ENCODE measurements around the gene MADCAM1. TPM values are rescaled to one million over a fixed set of nuclear protein-coding genes. Genes with fewer than 3 reads are reported as not detected.

The MADCAM1 gene
- total RNA-seq (1.9 and 2.5 TPM in 2 replicates), polyA plus RNA-seq (0.56 and 0.70 TPM in 2 replicates), polyA minus RNA-seq (0.14 and 0.34 TPM in 2 replicates)
- 0.35 TPM for total RNA-seq (2013)

- peak within 1 kb of the TSS; percentile 50 for H3K4me2 ChIP-seq (replicated peaks; ENCODE audit: low read depth, low read length, poor library complexity, severe bottlenecking)
- no peaks in the 10 kb centered on the region for H3K79me2 ChIP-seq (ENCODE audit: control insufficient read depth, insufficient read depth, low read length)
- H3K27me3 Mint-ChIP-seq = peaks cover 12% of the 10 kb centered on the region
- WGBS (ENCODE audit: insufficient coverage) = 21% methylated on average over 30 of the region's 33 CpGs
- no peak within 1 kb of the TSS for H2AFZ ChIP-seq (ENCODE audit: insufficient read depth, low read depth, low read length, poor library complexity, severe bottlenecking)
- peaks cover 16 to 18% of the 10 kb centered on the region in 2 donors for H3K4me1 ChIP-seq (ENCODE audit: control insufficient read depth in 2 of 2, insufficient read depth in 2 of 2, low read length in 2 of 2)
- H4K20me1 ChIP-seq (ENCODE audit: control insufficient read depth, insufficient read depth, low read length, poor library complexity, severe bottlenecking) = no peaks in the 10 kb centered on the region
- ChIA-PET CTCF (interaction anchor here (1.3 kb wide), 1 partner anchor 10 kb away, joined by 5 read pairs; no protein-coding TSS in a partner anchor), POLR2A (interaction anchor here (0.9 kb wide), 1 partner anchor 10 kb away, joined by 3 read pairs; no protein-coding TSS in a partner anchor)
- no peaks in the 10 kb centered on the region for H3K9me3 Mint-ChIP-seq (ENCODE audit: insufficient read depth)
- H3K36me3 ChIP-seq (replicated peaks in 1 of 2; ENCODE audit: control extremely low read depth in 1 of 2, control insufficient read depth in 1 of 2, extremely low read depth in 1 of 2, insufficient read depth in 2 of 2, low read length in 1 of 2) = no peaks in the 10 kb centered on the region
- no peak within 1 kb of the TSS for H3K9ac ChIP-seq (ENCODE audit: low read length)
- peaks cover 0 to 46% (median 14%) of the 10 kb centered on the region in 4 experiments for H3K27me3 ChIP-seq (replicated peaks in 1 of 4; ENCODE audit: control extremely low read depth in 1 of 4, control insufficient read depth in 3 of 4, insufficient read depth in 4 of 4, low read length in 3 of 4)
- TF ChIP-seq EZH2 (IDR thresholded peaks at IDR 0.05; ENCODE audit: borderline replicate concordance, insufficient read depth, low read depth, low read length, poor library complexity, severe bottlenecking) = no peak
- TF ChIP-seq CTCF (IDR thresholded peaks at IDR 0.05) = no peak
- intact Hi-C loops (cut with micrococcal nuclease) = no loop called here
- H3K9me3 ChIP-seq (ENCODE audit: control extremely low read depth in 1 of 3, control insufficient read depth in 2 of 3, insufficient read depth in 1 of 3, low read length in 2 of 3) = peaks cover 0 to 32% (median 0%) of the 10 kb centered on the region in 3 donors
- H3K27ac ChIP-seq (ENCODE audit: low read length in 2 of 2) = no peak within 1 kb of the TSS
- H3K4me1 Mint-ChIP-seq = peaks cover 4% of the 10 kb centered on the region
- H3K4me3 ChIP-seq (ENCODE audit: control extremely low read depth in 1 of 5, extremely low read depth in 1 of 5, insufficient read depth in 1 of 5, low read depth in 2 of 5, low read length in 4 of 5) = no peak within 1 kb of the TSS
- no peak for ATAC-seq (ENCODE audit: low read depth)
- H3K27ac Mint-ChIP-seq = no peak within 1 kb of the TSS
- H3K4me3 Mint-ChIP-seq = no peak within 1 kb of the TSS
- DNase-seq = no peak
Observed at GRCh38 chr19:496112-496665, at the start of gene MADCAM1. Gene MADCAM1 (plus strand): TSS chr19:496486. CDS start chr19:496500, 14 bp downstream.

GRCh38 chr19:447064-447426 lies 49.2 kb upstream of the MADCAM1 start:
- CTCF ChIA-PET = no interaction called here
- Histone ChIP-seq H3K4me3 (ENCODE audit: control extremely low read depth in 1 of 5, extremely low read depth in 1 of 5, insufficient read depth in 1 of 5, low read depth in 2 of 5, low read length in 4 of 5) (no peak overlapping the region), H3K4me1 (ENCODE audit: control insufficient read depth in 2 of 2, insufficient read depth in 2 of 2, low read length in 2 of 2) (no peaks in the 10 kb centered on the region), H3K79me2 (ENCODE audit: control insufficient read depth, insufficient read depth, low read length) (no peaks in the 10 kb centered on the region), H3K27ac (ENCODE audit: low read length in 2 of 2) (no peak overlapping the region), H2AFZ (ENCODE audit: insufficient read depth, low read depth, low read length, poor library complexity, severe bottlenecking) (no peak overlapping the region), H3K9me3 (ENCODE audit: control extremely low read depth in 1 of 3, control insufficient read depth in 2 of 3, insufficient read depth in 1 of 3, low read length in 2 of 3) (peaks cover 0 to 27% (median 0%) of the 10 kb centered on the region in 3 donors), H3K27me3 (replicated peaks in 1 of 4; ENCODE audit: control extremely low read depth in 1 of 4, control insufficient read depth in 3 of 4, insufficient read depth in 4 of 4, low read length in 3 of 4) (no peaks in the 10 kb centered on the region), H3K36me3 (replicated peaks in 1 of 2; ENCODE audit: control extremely low read depth in 1 of 2, control insufficient read depth in 1 of 2, extremely low read depth in 1 of 2, insufficient read depth in 2 of 2, low read length in 1 of 2) (no peaks in the 10 kb centered on the region), H3K9ac (ENCODE audit: low read length) (no peak overlapping the region), H3K4me2 (replicated peaks; ENCODE audit: low read depth, low read length, poor library complexity, severe bottlenecking) (no peak overlapping the region), H4K20me1 (ENCODE audit: control insufficient read depth, insufficient read depth, low read length, poor library complexity, severe bottlenecking) (no peaks in the 10 kb centered on the region)
- no peak for ATAC-seq (ENCODE audit: low read depth)
- 91% methylated on average over 24 of the region's 24 CpGs for WGBS (ENCODE audit: insufficient coverage)
- intact Hi-C loops (cut with micrococcal nuclease) = no loop called here
- Mint-ChIP-seq H3K27me3 (no peaks in the 10 kb centered on the region), H3K4me1 (no peaks in the 10 kb centered on the region), H3K9me3 (ENCODE audit: insufficient read depth) (no peaks in the 10 kb centered on the region), H3K27ac (no peak overlapping the region), H3K4me3 (no peak overlapping the region)
- DNase-seq = no peak
- TF ChIP-seq CTCF (IDR thresholded peaks at IDR 0.05) = no peak
- TF ChIP-seq EZH2 (IDR thresholded peaks at IDR 0.05; ENCODE audit: borderline replicate concordance, insufficient read depth, low read depth, low read length, poor library complexity, severe bottlenecking) = no peak
- POLR2A ChIA-PET = no interaction called here

Measured in B cell (primary cell).